Inferior parietal cortex (tissue), 1 donor: ENCODE measurements around the gene KCTD18.

ENCODE experiments used
- DNase-seq: peaks from one replicate; pipeline ENCODE4 v3.0.0-alpha.2; 2016; ENCODE audit errors: extremely low spot score

KCTD18 gene

GRCh38 chr2:200509612-200510433 is at the start of gene KCTD18:
KCTD18 (minus strand) TSS chr2:200510068; CDS start chr2:200507016, 3,052 bp downstream.
- DNase-seq = peak; percentile 81

GRCh38 chr2:200540793-200541192 is 30.9 kb upstream of the KCTD18 start:
- DNase-seq = no peak

- DNase-seq = no peak
Observed at GRCh38 chr2:200538139-200538538, 28.3 kb upstream of the KCTD18 start.

GRCh38 chr2:200534572-200534971 is 24.7 kb upstream of the KCTD18 start:
- DNase-seq = no peak

GRCh38 chr2:200533754-200534153 is 23.9 kb upstream of the KCTD18 start:
- DNase-seq = no peak

- DNase-seq = no peak
Observed at GRCh38 chr2:200528228-200528627, 18.4 kb upstream of the KCTD18 start.

GRCh38 chr2:200525882-200526651 is 16.2 kb upstream of the KCTD18 start, which contains the start of gene SGO2:
SGO2 (plus strand) TSS chr2:200526207; CDS start chr2:200532976, 6,769 bp downstream.
- peak; percentile 95 for DNase-seq

- DNase-seq = no peak
Observed at GRCh38 chr2:200525551-200525881, 15.6 kb upstream of the KCTD18 start.

GRCh38 chr2:200525066-200525465 is 15.2 kb upstream of the KCTD18 start:
- no peak for DNase-seq

GRCh38 chr2:200523604-200524003 is 13.7 kb upstream of the KCTD18 start:
- no peak for DNase-seq

GRCh38 chr2:200523158-200523557 is 13.3 kb upstream of the KCTD18 start:
- DNase-seq = no peak

GRCh38 chr2:200515155-200515554 is 5.3 kb upstream of the KCTD18 start:
- no peak for DNase-seq

GRCh38 chr2:200509235-200509611 is 645 bp downstream of the KCTD18 start:
- DNase-seq = no peak

- no peak for DNase-seq
Observed at GRCh38 chr2:200507179-200507578, 2.7 kb downstream of the KCTD18 start.

- no peak for DNase-seq
Observed at GRCh38 chr2:200506679-200507078, 3.2 kb downstream of the KCTD18 start.

GRCh38 chr2:200502196-200502595 is 7.7 kb downstream of the KCTD18 start:
- DNase-seq = no peak

GRCh38 chr2:200498402-200499162 is 11.3 kb downstream of the KCTD18 start:
- no peak for DNase-seq

- DNase-seq = no peak
Observed at GRCh38 chr2:200496696-200497095, 13.2 kb downstream of the KCTD18 start.

GRCh38 chr2:200494048-200494447 is 15.8 kb downstream of the KCTD18 start:
- no peak for DNase-seq

GRCh38 chr2:200492656-200493055 is 17.2 kb downstream of the KCTD18 start:
- no peak for DNase-seq

GRCh38 chr2:200490001-200490400 is 19.9 kb downstream of the KCTD18 start:
- no peak for DNase-seq

GRCh38 chr2:200488169-200488568 is 21.7 kb downstream of the KCTD18 start:
- DNase-seq = no peak
